ENCODE data around the gene GMFB.
"Not testable (repeated sequence)": the region's sequence is repeated elsewhere in the genome, so short reads cannot be mapped to it uniquely, and the experiment has no call there.

The GMFB gene

DNA sequence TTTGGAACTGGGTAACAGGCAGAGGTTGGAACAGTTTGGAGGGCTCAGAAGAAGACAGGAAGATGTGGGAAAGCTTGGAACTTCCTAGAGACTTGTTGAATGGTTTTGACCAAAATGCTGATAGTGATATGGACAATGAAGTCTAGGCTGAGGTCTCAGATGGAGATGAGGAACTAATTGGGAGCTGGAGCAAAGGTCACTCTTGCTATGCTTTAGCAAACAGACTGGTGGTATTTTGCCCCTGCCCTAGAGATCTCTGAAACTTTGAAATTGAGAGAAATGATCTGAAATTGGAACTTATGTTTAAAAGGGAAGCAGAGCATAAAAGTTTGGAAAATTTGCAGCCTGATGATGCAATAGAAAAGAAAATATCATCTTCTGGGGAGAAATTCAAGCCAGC, 30.2 kb downstream of the GMFB start:
- not testable (repeated sequence) for DNase-seq (ENCODE audit: low spot score)

DNA sequence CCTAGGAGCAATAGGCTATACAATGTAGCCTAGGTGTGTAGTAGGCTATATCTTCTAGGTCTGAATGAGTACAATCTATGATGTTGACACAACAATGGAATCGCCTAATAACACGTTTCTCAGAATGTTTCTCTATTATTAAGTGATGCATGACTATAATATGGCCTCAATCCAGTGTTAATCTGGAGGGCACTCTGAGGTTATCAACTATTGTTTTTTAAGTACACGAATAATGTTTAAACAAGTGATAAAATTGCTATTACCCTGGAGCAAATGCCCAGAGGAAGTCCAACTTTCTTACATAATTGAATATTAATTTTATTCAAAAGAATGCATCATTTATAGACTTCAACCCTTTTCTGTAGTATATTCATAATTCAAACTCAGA, 31.2 kb downstream of the GMFB start:
- DNase-seq (ENCODE audit: low spot score) = no peak

DNA sequence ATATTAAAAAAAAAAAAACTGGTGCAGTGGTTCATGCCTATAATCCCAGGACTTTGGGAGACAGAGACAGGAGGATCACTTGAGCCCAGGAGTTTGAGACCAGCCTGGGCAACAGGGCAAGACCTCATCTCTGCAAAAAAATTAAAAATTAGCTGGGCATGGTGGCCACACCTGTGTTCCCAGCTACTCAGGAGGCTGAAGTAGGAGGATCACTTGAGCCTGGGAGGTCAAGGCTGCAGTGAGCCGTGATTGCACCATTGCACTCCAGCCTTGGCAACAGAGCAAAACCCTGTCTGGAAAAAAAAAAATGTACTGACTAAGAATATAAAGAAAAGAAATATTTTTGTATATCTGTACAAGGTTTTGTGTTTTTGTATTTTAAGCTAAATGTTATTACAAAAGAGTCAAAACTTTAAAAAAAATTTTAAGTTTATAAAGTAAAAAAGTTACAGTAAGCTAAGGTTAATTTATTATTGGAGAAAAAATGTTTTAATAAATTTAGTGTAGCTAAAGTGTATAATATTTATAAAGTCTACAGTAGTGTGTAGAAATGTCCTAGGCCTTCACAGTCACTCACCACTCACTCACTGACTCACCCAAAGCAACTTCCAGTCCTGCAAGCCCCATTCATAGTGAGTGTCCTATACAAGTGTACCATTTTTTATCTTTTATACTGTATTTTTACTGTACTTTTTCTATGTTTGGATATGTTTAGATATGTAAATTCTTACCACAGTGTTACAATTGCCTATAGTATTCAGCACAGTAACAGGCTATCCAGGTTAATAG, 31.8 kb downstream of the GMFB start:
- not testable (repeated sequence) for DNase-seq (ENCODE audit: low spot score)

DNA sequence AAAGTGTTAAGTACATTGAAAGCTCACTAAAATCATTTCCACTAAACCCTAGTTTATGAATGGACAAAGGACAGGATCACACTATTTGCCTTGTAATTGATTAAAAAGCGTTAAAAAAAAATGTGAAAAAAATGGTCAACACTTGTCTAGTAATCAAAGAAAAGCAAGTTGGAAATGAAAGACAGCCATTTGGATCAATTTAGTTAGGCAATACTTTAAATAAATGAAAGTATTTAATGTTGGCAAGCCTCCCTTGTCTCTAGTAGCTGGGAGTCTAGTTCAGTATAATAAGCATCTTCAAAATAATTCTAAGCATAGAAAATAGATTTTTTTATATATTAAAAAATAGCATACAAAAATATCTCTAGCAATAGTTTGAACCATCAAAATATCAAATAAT, 33.4 kb downstream of the GMFB start:
- DNase-seq (ENCODE audit: low spot score) = no peak

DNA sequence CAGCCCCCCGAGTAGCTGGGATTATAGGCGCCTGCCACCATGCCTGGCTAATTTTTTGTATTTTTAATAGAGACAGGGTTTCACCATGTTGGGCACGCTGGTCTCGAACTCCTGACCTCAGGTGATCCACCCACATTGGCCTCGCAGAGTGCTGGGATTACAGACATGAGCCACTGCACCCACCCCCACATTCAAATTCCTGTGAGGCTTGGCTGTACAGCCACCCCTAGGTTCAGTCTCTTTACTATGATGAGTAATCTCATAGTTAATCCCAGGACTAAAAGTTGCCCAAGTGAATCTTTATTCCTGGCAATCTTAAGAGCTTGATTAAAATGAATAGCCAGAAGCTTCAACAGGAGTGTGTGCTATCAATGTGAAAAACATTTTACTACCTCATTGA, 34.8 kb downstream of the GMFB start:
- DNase-seq (ENCODE audit: low spot score) = not testable (repeated sequence)

DNA sequence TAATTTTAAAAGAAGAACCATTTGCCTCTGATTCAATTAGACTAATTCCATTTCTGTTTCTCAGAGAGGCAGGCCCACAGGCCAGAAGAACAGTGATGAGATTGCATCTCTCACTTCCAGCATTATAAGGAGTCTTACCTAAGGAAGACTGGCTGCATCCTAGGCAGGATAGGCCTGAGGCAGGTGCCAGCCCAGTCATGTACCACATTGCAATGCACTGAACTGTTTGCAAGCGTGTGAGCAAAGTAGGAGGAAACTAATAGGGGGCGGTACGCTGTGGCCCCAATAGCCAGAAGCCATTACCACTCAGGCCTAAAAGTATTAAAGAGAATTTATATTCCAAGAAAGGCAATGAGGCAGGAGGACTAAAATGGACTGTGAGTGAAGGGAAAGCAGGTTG, 35.5 kb downstream of the GMFB start:
- no peak for DNase-seq (ENCODE audit: low spot score)

DNA sequence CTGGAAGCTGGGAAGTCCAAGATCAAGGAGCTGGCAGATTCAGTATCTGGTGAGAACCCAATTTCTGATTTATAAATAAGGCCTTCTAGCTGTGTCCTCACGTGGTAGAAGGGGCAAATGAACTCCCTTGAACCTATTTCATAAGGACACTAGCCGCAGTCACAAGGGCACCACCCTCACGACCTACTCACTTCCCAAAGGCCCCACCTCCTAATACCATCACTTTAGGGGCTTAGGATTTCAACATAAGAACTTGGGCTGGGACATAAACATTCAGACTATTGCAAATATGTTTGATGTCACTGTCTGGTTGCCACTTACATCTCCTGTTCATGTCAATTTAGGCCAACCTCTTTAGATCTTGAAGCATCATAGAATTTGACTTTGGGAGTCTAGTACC, 36.8 kb downstream of the GMFB start:
- DNase-seq (ENCODE audit: low spot score) = no peak

DNA sequence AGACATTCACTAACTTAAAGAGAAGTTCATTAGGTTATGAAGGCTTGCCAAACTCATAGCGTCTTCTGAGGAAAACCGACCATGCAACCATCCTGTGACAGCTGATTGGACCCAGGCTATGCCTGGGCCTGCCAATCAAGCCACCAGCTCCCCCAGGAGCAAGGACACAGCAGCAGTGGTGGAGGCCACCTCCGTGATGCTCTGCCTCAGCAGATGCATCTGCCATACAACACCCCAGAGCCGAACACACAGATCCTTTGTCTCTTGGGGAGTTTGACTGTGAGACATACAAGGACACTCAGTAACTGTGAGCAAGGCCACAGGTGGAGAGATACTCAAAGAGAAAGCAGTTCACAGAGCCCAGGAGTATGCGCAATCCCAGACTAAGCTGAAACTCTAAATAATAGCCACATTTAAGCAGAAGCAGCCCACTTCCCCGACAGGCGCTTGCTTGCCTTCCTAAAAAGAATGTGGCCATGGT, 37.6 kb downstream of the GMFB start:
- DNase-seq (ENCODE audit: low spot score) = no peak

DNA sequence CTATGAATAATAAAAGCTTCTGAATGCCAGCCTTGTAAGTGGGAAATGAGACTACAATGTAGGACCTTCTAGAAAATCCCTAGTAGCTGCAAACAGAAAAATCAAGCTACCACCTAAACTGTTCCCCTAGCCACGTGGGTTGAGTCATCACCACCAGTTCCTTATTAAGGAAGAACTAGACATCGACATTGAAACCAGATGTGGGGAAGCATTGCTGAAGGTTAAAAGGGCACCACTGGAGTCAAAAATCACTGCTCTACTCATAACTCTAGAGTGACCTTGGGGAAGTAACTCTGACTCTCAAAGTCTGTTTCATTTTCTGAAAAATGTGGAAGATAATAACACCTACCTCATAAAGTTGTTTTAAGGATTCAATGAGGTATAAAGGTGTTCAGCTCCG, 38.2 kb downstream of the GMFB start:
- DNase-seq (ENCODE audit: low spot score) = no peak

DNA sequence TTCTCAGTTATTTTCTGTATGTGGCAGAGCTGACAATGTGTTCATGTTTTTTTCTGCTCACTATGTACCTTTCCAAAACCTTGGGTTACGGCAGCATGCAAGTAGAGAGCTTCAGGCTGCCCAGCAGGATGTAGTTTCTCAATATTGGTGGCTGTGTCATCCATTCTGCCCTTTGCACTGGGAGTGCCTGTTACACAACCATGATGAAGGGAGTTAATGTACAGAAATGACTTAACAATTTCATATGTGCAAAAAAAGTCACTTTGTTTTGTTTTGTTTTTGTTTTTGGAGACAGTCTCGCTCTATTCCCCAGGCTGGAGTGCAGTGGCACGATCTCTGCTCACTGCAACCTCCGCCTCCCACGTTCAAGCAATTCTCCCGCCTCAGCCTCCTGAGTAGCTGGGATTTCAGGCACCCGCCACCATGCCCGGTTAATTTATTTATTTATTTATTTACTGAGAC, 41.5 kb downstream of the GMFB start:
- DNase-seq (ENCODE audit: low spot score) = no peak

DNA sequence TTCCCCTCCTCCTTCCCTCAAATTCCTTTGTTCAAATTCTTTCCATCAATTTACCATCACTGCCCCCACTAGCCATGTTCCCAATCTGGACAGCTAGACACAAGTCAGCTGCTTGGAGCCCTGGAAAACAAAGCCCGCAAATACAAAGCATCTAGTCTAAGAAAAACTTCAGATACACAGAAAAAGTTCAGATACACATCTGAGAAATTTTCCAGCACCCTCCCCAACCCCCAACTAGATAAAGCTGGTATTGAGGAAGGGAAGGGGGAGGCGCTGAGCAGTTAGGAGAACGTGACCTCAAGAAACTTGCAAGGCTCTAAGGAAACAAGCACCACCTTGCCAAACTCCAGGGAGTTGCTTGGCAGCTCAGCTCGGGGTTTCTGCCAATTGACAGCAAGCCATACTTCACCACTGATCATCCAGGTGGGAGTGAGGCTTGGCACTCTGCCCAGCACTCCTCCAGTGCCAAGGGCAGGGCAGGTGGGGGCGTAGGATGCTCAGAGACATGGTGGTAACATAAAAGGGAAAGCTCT, 42.6 kb downstream of the GMFB start:
- peak; percentile 58 for DNase-seq (ENCODE audit: low spot score)

DNA sequence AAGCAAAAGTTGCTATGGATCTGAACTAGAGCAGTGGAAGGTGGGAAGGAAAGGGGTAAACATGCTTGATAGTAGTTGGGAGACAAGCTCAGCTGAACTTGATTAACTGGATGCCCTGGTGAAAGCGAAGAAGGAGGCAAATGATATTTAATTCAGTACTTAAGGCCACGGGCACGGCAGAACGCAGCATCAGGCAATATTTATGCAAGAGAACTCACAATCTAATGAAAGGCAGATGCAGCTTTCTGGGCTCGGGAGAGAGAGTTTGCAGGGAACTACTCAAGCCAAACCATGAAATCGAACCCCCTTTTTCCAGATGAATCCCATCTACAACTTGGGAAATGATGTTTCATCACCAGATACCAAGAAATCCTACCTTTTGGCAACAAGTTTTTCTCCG, 44.1 kb downstream of the GMFB start:
- no peak for DNase-seq (ENCODE audit: low spot score)

DNA sequence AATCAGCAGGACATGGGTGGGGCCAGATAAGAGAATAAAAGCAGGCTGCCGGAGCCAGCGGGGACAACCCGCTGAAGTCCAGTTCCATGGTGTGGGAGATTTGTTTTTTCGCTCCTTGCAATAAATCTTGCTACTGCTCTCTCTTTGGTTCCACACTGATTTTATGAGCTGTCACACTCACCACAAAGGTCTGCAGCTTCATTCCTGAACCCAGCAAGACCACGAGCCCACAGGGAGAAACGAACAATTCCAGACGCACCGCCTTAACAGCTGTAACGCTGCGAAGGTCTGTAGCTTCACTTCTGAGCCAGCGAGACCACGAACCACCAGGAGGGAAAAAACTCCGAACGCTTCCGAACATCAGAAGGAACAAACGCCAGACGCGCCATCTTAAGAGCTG, 44.8 kb downstream of the GMFB start:
- DNase-seq (ENCODE audit: low spot score) = no peak

DNA sequence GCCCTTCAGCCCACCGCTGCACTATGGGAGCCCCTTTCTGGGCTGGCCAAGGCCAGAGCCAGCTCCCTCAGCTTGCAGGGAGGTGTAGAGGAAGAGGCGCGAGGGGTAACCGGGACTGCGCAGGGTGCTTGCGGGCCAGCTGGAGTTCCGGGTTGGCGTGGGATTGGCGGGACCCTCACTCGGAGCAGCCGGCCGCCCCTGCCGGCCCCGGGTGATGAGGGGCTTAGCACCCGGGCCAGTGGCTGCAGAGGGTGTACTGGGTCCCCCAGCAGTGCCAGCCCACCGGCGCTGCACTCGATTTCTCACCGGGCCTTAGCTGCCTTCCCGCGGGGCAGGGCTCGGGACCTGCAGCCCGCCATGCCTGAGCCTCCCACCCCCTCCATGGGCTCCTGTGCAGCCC, 45.8 kb downstream of the GMFB start:
- DNase-seq (ENCODE audit: low spot score) = not testable (repeated sequence)

DNA sequence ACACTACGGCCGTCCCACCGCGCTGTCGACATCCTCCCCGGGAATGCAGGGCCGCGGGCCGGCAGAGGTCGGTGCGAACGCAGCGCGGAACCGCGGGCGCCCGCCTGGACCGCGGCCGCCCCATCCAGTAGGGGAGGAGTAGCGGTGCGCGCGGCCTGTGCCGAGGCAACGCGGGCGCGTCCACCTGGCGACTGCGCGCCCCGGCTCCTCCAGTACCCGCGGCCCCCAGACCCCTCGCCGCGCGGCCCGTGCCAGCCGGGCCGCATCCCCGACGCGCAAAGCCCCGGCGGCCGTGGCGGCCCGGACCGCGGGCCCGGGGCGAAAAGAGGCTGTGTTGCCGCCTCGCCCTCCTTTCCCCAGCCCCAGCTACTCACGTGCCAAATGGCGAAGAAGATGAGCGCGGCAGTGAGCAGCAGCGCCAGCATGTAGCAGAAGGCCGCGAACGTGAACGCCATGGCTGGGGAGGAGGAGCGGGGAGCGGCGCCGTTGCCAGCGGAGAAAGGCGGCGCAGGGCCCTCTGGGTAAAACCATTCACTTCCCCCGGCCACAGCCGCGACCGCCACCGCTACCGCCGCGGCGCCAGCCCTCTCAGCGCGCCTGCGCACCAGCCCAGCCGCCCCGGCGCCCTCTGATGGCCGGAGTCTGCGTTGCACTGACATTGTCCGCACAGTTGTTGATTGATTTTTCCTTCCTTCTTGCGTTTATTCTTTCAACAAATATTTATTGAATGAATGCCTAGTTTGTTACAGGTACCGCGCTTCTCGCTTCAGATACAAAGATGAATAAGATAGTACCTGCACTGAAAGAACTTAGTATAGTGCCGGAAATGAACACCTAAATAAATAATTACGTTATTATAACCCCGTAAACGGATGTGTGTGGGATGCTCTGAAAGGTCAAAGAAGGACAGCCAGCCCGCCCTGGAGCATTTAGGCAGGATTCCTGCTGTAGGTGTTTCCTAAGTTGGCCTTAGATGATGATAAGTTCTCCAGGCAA, 47.6 kb downstream of the GMFB start, which contains the start of gene CNIH1:
Gene CNIH1 (minus strand): TSS at position 502 of the 996 bp plus-strand sequence. CDS start 47 bp downstream, at position 455.
- peak; percentile 93 for DNase-seq (ENCODE audit: low spot score)

DNA sequence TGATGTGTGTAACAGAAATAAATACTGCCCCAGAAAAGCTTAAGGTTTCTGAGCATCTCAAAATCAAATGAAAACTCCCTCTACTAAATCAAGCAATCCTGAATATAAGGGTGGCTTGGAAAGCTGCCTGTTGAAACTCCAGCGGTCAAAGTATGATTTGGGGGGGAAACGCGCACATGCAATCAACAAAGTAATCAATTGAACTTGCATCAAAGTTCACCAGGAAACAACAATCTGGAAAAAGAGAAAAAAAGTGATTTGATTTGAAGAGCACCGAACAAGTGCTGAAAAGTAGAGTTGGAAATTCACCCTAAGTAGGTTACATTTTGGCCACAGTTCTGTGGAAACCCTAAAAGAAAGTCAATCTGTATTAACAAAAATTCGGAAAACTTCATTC, 48.3 kb downstream of the GMFB start:
- DNase-seq (ENCODE audit: low spot score) = no peak

DNA sequence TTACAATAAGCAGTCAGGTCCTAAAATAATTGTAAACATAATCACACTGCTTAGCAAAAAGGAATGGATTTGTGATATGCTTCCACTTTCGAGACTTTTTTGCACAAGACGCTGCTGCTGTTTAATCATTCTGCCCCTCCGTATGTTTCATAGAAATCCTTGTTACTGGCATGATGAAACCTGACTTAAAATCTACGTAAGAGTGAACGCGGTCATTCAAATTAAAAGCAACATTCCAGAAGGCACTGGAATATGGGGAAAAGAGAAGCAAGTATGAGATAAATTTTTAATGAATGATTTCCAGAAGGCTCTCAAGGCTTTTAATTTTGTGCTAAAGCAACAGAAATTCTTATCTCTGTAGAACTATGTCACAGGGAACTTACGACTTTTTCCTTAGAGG, 48.7 kb downstream of the GMFB start:
- no peak for DNase-seq (ENCODE audit: low spot score)

DNA sequence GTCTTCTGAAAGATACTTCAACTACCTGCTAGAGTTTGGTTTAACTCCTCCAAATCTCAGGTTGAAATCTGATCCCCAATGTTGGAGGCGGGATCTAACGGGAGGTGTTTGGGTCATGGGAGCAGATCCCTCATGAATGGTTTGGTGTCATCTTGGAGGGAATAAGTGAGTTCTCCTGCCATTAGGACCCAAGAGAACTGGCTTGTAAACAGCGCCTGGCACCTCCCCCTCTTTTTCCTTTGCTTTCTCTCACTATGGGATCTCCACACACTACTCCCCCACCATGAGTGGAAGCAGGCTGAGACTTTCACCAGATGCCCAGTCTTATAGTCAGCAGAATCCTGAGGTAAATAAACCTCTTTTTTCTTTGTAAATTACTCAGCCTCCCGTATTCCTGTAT, 50.1 kb downstream of the GMFB start:
- DNase-seq (ENCODE audit: low spot score) = no peak

DNA sequence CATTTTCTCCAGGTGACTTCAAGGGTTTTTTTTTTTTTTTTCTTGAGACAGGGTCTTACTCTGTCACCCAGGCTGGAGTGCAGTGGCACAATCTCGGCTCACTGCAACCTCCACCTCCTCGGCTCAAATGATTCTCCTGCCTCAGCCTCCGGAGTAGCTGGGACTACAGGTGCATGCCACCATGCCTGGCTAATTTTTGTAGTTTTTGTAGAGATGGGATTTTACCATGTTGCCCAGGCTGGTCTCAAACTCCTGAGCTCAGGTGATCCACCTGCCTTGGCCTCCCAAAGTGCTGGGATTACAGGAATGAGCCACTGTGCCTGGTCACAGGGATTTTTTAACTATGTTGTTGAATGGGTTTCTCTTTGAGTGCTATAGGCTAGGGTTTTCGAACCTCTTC, 50.8 kb downstream of the GMFB start:
- DNase-seq (ENCODE audit: low spot score) = not testable (repeated sequence)

DNA sequence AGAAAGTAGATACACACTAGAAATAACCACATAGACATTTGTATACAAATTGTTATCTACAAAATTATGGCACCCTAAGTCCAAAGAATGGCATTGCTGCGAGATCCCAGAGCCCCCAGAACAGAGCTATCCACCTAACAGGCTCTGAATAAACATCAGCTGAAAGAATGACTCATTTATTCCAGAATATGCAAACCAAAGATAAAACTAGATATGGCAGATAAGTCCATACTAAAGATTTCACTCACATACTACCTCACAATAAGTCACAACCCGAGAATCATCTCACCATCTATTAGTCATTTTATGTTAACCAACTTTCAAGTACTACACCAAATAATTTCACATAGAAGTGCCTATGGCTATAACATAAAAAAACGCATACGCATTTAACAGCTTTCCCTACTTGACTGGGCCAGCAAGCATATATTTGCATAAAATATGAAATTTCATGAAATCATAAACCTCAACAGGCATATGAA, 53.2 kb downstream of the GMFB start:
- DNase-seq (ENCODE audit: low spot score) = no peak

DNA sequence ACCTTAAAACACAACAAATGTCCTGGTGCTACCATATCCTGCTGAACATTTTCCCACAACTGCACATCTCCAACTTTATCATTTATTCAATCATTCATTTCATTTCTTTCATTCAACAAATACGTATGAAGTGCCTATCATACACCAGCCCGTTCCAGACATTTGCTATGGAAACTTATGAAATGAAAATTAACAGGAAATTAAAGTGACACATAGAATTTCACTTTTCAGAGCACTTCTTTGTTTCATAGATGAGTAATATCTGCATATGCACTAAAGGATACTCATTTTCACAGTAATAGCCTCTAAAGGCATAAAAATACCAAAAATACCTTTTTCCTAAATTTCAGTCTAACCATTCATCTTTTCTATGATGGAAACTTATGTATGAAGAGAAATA, 60.3 kb downstream of the GMFB start:
- DNase-seq (ENCODE audit: low spot score) = no peak

DNA sequence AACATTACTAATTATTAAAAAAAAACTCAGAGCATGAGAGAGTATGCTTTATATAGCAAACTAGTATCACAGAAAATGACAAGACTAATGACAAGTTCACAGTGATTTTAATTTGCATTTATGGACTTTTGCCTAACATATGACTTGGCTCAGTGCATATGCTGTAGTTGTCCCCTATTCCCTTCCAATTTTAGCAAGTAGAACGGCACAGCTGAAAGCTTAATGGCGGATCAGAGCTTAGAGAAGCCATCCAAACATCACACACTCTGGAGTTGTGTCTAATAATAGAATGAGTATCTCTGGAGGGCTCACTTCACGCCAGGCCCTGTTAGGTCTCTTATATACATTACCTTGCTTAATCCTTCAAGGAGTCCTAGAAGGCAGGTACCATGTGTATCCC, 60.9 kb downstream of the GMFB start:
- DNase-seq (ENCODE audit: low spot score) = no peak
